Fibroblast of lung (primary cell): ENCODE measurements around the gene LAPTM5.

Experiments used
- EZH2 ChIP-seq: IDR thresholded peaks from 2 replicates; pipeline ENCODE4 v1.5.1; 2012; ENCODE audit warnings: low read length, control low read depth, mild to moderate bottlenecking; ENCODE audit errors: missing control alignments
- TF ChIP-seq, protein P1 (sequence below), 2 donors: IDR thresholded peaks in 1 of 2; conservative IDR thresholded peaks in 1 of 2; 1 replicate in 1 of 2; 2 replicates in 1 of 2; pipeline ENCODE4 v1.5.1; 2011 to 2012; ENCODE audit warnings: low read length in 2 of 2, control low read depth in 1 of 2, inconsistent platforms in 1 of 2, low read depth in 1 of 2, mild to moderate bottlenecking in 1 of 2

DNA sequence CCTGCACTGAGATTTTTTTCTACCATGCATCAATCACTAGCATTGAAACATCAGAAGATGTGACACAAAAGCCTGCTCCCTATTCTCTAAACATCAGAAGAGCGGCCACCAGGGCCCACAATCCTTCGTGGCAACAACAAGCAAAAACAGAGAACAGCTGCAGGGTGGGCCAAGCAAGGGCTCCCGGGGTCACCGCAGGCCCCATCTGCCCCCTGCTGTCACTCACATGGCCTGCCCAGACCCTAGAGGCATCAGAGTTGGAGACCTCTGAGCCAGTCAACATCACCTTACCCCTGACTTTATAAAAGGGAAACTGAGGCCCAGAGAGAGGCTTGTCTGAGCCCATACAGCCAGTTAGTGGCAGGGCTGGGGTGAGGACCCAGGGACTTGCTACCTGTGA is 1.8 kb downstream of the LAPTM5 start:
- TF ChIP-seq, protein P1, sequence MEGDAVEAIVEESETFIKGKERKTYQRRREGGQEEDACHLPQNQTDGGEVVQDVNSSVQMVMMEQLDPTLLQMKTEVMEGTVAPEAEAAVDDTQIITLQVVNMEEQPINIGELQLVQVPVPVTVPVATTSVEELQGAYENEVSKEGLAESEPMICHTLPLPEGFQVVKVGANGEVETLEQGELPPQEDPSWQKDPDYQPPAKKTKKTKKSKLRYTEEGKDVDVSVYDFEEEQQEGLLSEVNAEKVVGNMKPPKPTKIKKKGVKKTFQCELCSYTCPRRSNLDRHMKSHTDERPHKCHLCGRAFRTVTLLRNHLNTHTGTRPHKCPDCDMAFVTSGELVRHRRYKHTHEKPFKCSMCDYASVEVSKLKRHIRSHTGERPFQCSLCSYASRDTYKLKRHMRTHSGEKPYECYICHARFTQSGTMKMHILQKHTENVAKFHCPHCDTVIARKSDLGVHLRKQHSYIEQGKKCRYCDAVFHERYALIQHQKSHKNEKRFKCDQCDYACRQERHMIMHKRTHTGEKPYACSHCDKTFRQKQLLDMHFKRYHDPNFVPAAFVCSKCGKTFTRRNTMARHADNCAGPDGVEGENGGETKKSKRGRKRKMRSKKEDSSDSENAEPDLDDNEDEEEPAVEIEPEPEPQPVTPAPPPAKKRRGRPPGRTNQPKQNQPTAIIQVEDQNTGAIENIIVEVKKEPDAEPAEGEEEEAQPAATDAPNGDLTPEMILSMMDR (conservative IDR thresholded peaks at IDR 0.05 in 1 of 2, IDR thresholded peaks at IDR 0.05 in 1 of 2; ENCODE audit: low read depth in 1 of 2, low read length in 2 of 2), result no peak
- no peak for TF ChIP-seq EZH2
